PFSK-1 (cell line): Measurements from ENCODE around the gene CLEC4G.

Source experiments
- FOXP2 ChIP-seq: optimal IDR thresholded peaks from 2 replicates; pipeline ENCODE3; 2011; ENCODE audit warnings: borderline replicate concordance, control low read depth, inconsistent platforms; ENCODE audit not compliant: insufficient read depth; ENCODE audit errors: extremely low read length, extremely low read depth
- POLR2AphosphoS5 ChIP-seq: IDR thresholded peaks from 2 replicates; pipeline ENCODE4 v1.6.1; 2012; ENCODE audit warnings: low read depth, mild to moderate bottlenecking, control low read depth, low read length, moderate library complexity
- SIN3A ChIP-seq: IDR thresholded peaks from 2 replicates; pipeline ENCODE4 v1.6.1; 2012; ENCODE audit warnings: mild to moderate bottlenecking, low read length, moderate library complexity, borderline replicate concordance; ENCODE audit not compliant: insufficient read depth
- TAF1 ChIP-seq: IDR thresholded peaks from 2 replicates; pipeline ENCODE4 v1.6.1; 2012; ENCODE audit warnings: low read length, control low read depth, borderline replicate concordance; ENCODE audit not compliant: insufficient read depth
- TF ChIP-seq, protein P1 (sequence below), 2 experiments: IDR thresholded peaks; 2 replicates each; pipeline versions ENCODE4 v1.6.1 to v1.8.0; 2011 to 2012; ENCODE audit warnings: low read depth in 2 of 2, low read length in 2 of 2, control low read depth in 1 of 2, inconsistent platforms in 1 of 2, mild to moderate bottlenecking in 1 of 2, moderate library complexity in 1 of 2; ENCODE audit not compliant: insufficient read depth in 1 of 2

DNA sequence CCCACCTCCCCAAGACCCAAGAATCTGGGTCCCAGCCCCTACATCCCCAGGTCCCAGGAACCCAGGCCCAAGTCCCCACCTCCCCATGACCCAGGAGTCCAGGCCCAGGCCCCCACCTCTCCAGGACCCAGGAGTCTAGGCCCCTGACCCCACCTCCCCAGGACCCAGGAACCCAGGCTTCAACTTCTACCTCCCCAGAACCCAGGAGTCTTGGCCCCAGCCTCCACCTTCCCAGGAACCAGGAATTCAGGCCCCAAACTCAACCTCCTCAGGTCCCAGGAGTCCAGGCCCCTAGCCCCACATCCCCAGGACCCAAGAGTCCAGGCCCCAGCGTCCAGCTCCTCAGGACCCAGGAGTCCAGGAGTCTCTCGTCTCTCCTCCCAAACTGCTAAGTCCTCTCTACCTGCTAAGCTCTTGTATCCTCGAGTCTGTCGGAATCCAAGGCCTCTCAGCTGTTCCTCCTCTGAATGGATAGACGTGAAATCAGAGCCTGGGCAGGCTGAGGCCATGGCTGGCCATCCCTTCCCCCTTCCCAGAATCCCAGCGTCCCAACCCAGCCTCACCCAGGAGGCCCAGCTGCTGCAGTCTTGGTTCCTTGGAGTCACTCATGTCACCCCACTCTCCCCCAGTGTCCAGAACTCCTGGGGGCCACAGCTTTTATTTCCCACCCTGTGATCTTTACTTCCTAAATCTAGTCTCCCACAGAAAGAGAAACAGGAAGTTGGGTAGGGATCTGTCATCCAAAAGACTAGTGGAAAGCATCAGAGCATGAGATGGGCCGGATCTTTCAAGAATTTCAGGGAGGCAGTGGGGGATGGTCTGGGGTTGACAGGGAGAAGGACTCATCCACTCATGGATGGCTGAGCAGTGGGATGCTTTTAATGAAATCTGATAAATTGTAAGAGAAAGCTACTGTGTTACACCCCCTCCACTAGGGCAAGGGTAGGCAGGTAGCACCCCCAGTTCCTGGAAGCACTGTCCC lies 15.3 kb upstream of the CLEC4G start, which contains the start of gene CD209:
- TF ChIP-seq SIN3A (no peak), POLR2AphosphoS5 (no peak), TAF1 (no peak), FOXP2 (no peak)
- TF ChIP-seq, protein P1, sequence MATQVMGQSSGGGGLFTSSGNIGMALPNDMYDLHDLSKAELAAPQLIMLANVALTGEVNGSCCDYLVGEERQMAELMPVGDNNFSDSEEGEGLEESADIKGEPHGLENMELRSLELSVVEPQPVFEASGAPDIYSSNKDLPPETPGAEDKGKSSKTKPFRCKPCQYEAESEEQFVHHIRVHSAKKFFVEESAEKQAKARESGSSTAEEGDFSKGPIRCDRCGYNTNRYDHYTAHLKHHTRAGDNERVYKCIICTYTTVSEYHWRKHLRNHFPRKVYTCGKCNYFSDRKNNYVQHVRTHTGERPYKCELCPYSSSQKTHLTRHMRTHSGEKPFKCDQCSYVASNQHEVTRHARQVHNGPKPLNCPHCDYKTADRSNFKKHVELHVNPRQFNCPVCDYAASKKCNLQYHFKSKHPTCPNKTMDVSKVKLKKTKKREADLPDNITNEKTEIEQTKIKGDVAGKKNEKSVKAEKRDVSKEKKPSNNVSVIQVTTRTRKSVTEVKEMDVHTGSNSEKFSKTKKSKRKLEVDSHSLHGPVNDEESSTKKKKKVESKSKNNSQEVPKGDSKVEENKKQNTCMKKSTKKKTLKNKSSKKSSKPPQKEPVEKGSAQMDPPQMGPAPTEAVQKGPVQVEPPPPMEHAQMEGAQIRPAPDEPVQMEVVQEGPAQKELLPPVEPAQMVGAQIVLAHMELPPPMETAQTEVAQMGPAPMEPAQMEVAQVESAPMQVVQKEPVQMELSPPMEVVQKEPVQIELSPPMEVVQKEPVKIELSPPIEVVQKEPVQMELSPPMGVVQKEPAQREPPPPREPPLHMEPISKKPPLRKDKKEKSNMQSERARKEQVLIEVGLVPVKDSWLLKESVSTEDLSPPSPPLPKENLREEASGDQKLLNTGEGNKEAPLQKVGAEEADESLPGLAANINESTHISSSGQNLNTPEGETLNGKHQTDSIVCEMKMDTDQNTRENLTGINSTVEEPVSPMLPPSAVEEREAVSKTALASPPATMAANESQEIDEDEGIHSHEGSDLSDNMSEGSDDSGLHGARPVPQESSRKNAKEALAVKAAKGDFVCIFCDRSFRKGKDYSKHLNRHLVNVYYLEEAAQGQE (IDR thresholded peaks at IDR 0.05; ENCODE audit: insufficient read depth in 1 of 2, low read depth in 2 of 2, low read length in 2 of 2) = no peak
